Immature natural killer cell (primary cell): ENCODE results near the gene HERPUD1. TPM values are rescaled to one million over a fixed set of nuclear protein-coding genes. Genes with fewer than 3 reads are reported as not detected.
A peak's percentile ranks its signal among the peaks of the same experiment; 100 is the strongest.
"Not testable (repeated sequence)": the region's sequence is repeated elsewhere in the genome, so short reads cannot be mapped to it uniquely, and the experiment has no call there.

Experiments
- DNase-seq, 3 donors: peaks; one replicate each; pipeline ENCODE4 v3.0.0; 2022; ENCODE audit warnings: mixed read lengths in 1 of 3
- H3K27ac Mint-ChIP-seq, 6 donors: one replicate each; pipeline ENCODE4 v1.8.0; 2020; ENCODE audit warnings: mixed read lengths in 6 of 6, mild to moderate bottlenecking in 5 of 6, inconsistent platforms in 4 of 6, moderate library complexity in 3 of 6
- H3K27me3 Mint-ChIP-seq, 3 donors: one replicate each; pipeline ENCODE4 v1.8.0; 2020 to 2021; ENCODE audit warnings: low read depth in 3 of 3, mild to moderate bottlenecking in 3 of 3, mixed read lengths in 3 of 3, moderate library complexity in 3 of 3, inconsistent platforms in 1 of 3
- H3K36me3 Mint-ChIP-seq, 3 donors: one replicate each; pipeline ENCODE4 v1.8.0; 2020; ENCODE audit warnings: mixed read lengths in 3 of 3, inconsistent platforms in 2 of 3, mild to moderate bottlenecking in 2 of 3
- H3K4me1 Mint-ChIP-seq, 2 donors: one replicate each; pipeline ENCODE4 v1.8.0; 2020; ENCODE audit warnings: inconsistent platforms in 2 of 2, mild to moderate bottlenecking in 2 of 2, mixed read lengths in 2 of 2, moderate library complexity in 1 of 2
- H3K4me3 Mint-ChIP-seq, 5 donors: one replicate each; pipeline ENCODE4 v1.8.0; 2020; ENCODE audit warnings: mild to moderate bottlenecking in 5 of 5, mixed read lengths in 5 of 5, inconsistent platforms in 3 of 5, moderate library complexity in 3 of 5
- H3K9me3 Mint-ChIP-seq, 6 donors: one replicate each; pipeline ENCODE4 v1.8.0; 2020; ENCODE audit warnings: mild to moderate bottlenecking in 6 of 6, mixed read lengths in 6 of 6, inconsistent platforms in 4 of 6, moderate library complexity in 3 of 6
- polyA plus RNA-seq, 3 donors: library from polyadenylated mRNA; unstranded; fragments of 300-500 nt; fragmentation: Illumina TruSeq; gene quantifications; one replicate each; pipeline ENCODE4 v1.2.3, GENCODE V29; 2021

The HERPUD1 gene
- 100 to 1,000 TPM in 2 of 3 donors, 10 to 100 TPM in 1; 89.0 to 157 (median 120) TPM for polyA plus RNA-seq

- Mint-ChIP-seq H3K27ac (peak within 1 kb of the TSS; percentile 95 to 98 (median 97)), H3K4me1 (peaks cover 41 to 52% of the 10 kb centered on the region in 2 donors), H3K4me3 (peak within 1 kb of the TSS; percentile 97 to 98 (median 98)), H3K27me3 (peaks cover 18 to 19% (median 18%) of the 10 kb centered on the region in 3 donors), H3K36me3 (peaks cover 0 to 15% (median 14%) of the 10 kb centered on the region in 3 donors), H3K9me3 (no peaks in the 10 kb centered on the region)
- peak; percentile 98 to 99 (median 99) for DNase-seq
Observed at GRCh38 chr16:56931892-56932720, at the start of gene HERPUD1. HERPUD1 (plus strand) TSS chr16:56932142; CDS start chr16:56932245, 103 bp downstream.

GRCh38 chr16:56883586-56883985 lies 48.4 kb upstream of the HERPUD1 start:
- Mint-ChIP-seq H3K9me3 (no peaks in the 10 kb centered on the region), H3K36me3 (no peaks in the 10 kb centered on the region), H3K27me3 (no peaks in the 10 kb centered on the region), H3K27ac (no peak overlapping the region), H3K4me3 (no peak overlapping the region), H3K4me1 (no peaks in the 10 kb centered on the region)
- DNase-seq = no peak

GRCh38 chr16:56884026-56884582 lies 47.8 kb upstream of the HERPUD1 start:
- no peak for DNase-seq
- no peaks in the 10 kb centered on the region for H3K27me3 Mint-ChIP-seq
- no peaks in the 10 kb centered on the region for H3K4me1 Mint-ChIP-seq
- no peaks in the 10 kb centered on the region for H3K9me3 Mint-ChIP-seq
- no peak overlapping the region for H3K4me3 Mint-ChIP-seq
- no peak overlapping the region for H3K27ac Mint-ChIP-seq
- no peaks in the 10 kb centered on the region for H3K36me3 Mint-ChIP-seq

GRCh38 chr16:56884929-56885328 lies 47.0 kb upstream of the HERPUD1 start:
- H3K27me3 Mint-ChIP-seq, H3K27ac Mint-ChIP-seq, H3K4me1 Mint-ChIP-seq, DNase-seq, H3K9me3 Mint-ChIP-seq, H3K4me3 Mint-ChIP-seq, H3K36me3 Mint-ChIP-seq: not testable (repeated sequence)

GRCh38 chr16:56885446-56886162 lies 46.3 kb upstream of the HERPUD1 start:
- DNase-seq = no peak
- no peaks in the 10 kb centered on the region for H3K4me1 Mint-ChIP-seq
- no peak overlapping the region for H3K27ac Mint-ChIP-seq
- peaks cover 0 to 2% (median 0%) of the 10 kb centered on the region in 3 donors for H3K27me3 Mint-ChIP-seq
- no peaks in the 10 kb centered on the region for H3K36me3 Mint-ChIP-seq
- H3K4me3 Mint-ChIP-seq = no peak overlapping the region
- no peaks in the 10 kb centered on the region for H3K9me3 Mint-ChIP-seq

GRCh38 chr16:56886296-56886695 lies 45.6 kb upstream of the HERPUD1 start:
- H3K9me3 Mint-ChIP-seq = no peaks in the 10 kb centered on the region
- no peak for DNase-seq
- no peaks in the 10 kb centered on the region for H3K4me1 Mint-ChIP-seq
- no peaks in the 10 kb centered on the region for H3K36me3 Mint-ChIP-seq
- H3K27ac Mint-ChIP-seq = no peak overlapping the region
- H3K27me3 Mint-ChIP-seq = peaks cover 0 to 2% (median 0%) of the 10 kb centered on the region in 3 donors
- no peak overlapping the region for H3K4me3 Mint-ChIP-seq

GRCh38 chr16:56886826-56887225 lies 45.1 kb upstream of the HERPUD1 start:
- Mint-ChIP-seq H3K27ac (no peak overlapping the region), H3K9me3 (no peaks in the 10 kb centered on the region), H3K4me1 (no peaks in the 10 kb centered on the region)

GRCh38 chr16:56888806-56889205 lies 43.1 kb upstream of the HERPUD1 start:
- Mint-ChIP-seq H3K36me3 (no peaks in the 10 kb centered on the region), H3K4me3 (no peak overlapping the region), H3K4me1 (no peaks in the 10 kb centered on the region), H3K27me3 (peaks cover 0 to 2% (median 0%) of the 10 kb centered on the region in 3 donors), H3K9me3 (no peaks in the 10 kb centered on the region), H3K27ac (no peak overlapping the region)
- no peak for DNase-seq

More at GRCh38 chr16:56886826-56887225, 45.1 kb upstream of the HERPUD1 start:
- Mint-ChIP-seq H3K27me3 (peaks cover 0 to 2% (median 0%) of the 10 kb centered on the region in 3 donors), H3K4me3 (no peak overlapping the region), H3K36me3 (no peaks in the 10 kb centered on the region)
- no peak for DNase-seq

- Mint-ChIP-seq H3K4me3 (no peak overlapping the region), H3K27me3 (peaks cover 0 to 2% (median 0%) of the 10 kb centered on the region in 3 donors), H3K36me3 (no peaks in the 10 kb centered on the region), H3K9me3 (no peaks in the 10 kb centered on the region), H3K27ac (no peak overlapping the region), H3K4me1 (no peaks in the 10 kb centered on the region)
- no peak for DNase-seq
Observed at GRCh38 chr16:56889206-56889605, 42.7 kb upstream of the HERPUD1 start.

GRCh38 chr16:56891685-56892084 lies 40.3 kb upstream of the HERPUD1 start:
- no peak overlapping the region for H3K27ac Mint-ChIP-seq
- H3K27me3 Mint-ChIP-seq = peaks cover 0 to 2% (median under 1%) of the 10 kb centered on the region in 3 donors
- H3K9me3 Mint-ChIP-seq = no peaks in the 10 kb centered on the region
- no peaks in the 10 kb centered on the region for H3K4me1 Mint-ChIP-seq
- H3K36me3 Mint-ChIP-seq = no peaks in the 10 kb centered on the region
- DNase-seq = no peak
- no peak overlapping the region for H3K4me3 Mint-ChIP-seq

GRCh38 chr16:56892705-56893104 lies 39.2 kb upstream of the HERPUD1 start:
- no peak overlapping the region for H3K27ac Mint-ChIP-seq
- no peaks in the 10 kb centered on the region for H3K4me1 Mint-ChIP-seq
- no peaks in the 10 kb centered on the region for H3K9me3 Mint-ChIP-seq
- H3K27me3 Mint-ChIP-seq = peaks cover 0 to 2% (median 2%) of the 10 kb centered on the region in 3 donors
- no peaks in the 10 kb centered on the region for H3K36me3 Mint-ChIP-seq
- H3K4me3 Mint-ChIP-seq = no peak overlapping the region
- DNase-seq = no peak

- H3K4me1 Mint-ChIP-seq = peaks cover 7 to 8% of the 10 kb centered on the region in 2 donors
- no peak overlapping the region for H3K27ac Mint-ChIP-seq
- DNase-seq = no peak
- no peak overlapping the region for H3K4me3 Mint-ChIP-seq
- no peaks in the 10 kb centered on the region for H3K9me3 Mint-ChIP-seq
- H3K36me3 Mint-ChIP-seq = no peaks in the 10 kb centered on the region
- H3K27me3 Mint-ChIP-seq = peaks cover 0 to 5% (median 4%) of the 10 kb centered on the region in 3 donors
Observed at GRCh38 chr16:56894331-56894917, 37.5 kb upstream of the HERPUD1 start.

- peaks cover 7 to 13% of the 10 kb centered on the region in 2 donors for H3K4me1 Mint-ChIP-seq
- peaks cover 0 to 5% (median 4%) of the 10 kb centered on the region in 3 donors for H3K27me3 Mint-ChIP-seq
- DNase-seq = no peak
- H3K4me3 Mint-ChIP-seq = no peak overlapping the region
- no peaks in the 10 kb centered on the region for H3K36me3 Mint-ChIP-seq
- H3K9me3 Mint-ChIP-seq = no peaks in the 10 kb centered on the region
- H3K27ac Mint-ChIP-seq = no peak overlapping the region
Observed at GRCh38 chr16:56895813-56896212, 36.1 kb upstream of the HERPUD1 start.
